DND-41 (cell line): Measurements from ENCODE around the gene BAHCC1.
A peak's percentile ranks its signal among the peaks of the same experiment; 100 is the strongest.

Experiments
- ATAC-seq: fragments of 200-7000 bp; cut with Tn5 transposase; 3 replicates; pipeline ENCODE4 v1.9.1; 2021; ENCODE audit warnings: low read depth; ENCODE audit not compliant: insufficient read depth
- DNase-seq: peaks from one replicate; pipeline ENCODE4 v3.0.0-alpha.2; 2020
- H2AFZ ChIP-seq: 2 replicates; pipeline ENCODE4 v1.6.0; 2012; ENCODE audit warnings: low read depth, low read length
- H3K27ac ChIP-seq: 2 replicates; pipeline ENCODE4 v1.5.1; 2012; ENCODE audit warnings: low read length, inconsistent platforms
- H3K27me3 ChIP-seq: fragments of 200-600 bp; sonication (generic); 2 replicates; pipeline ENCODE4 v1.6.0; 2012; ENCODE audit warnings: low read length, mild to moderate bottlenecking, inconsistent platforms; ENCODE audit not compliant: insufficient read depth, poor library complexity
- H3K36me3 ChIP-seq: 2 replicates; pipeline ENCODE4 v1.5.1; 2012; ENCODE audit warnings: low read length, inconsistent platforms; ENCODE audit not compliant: insufficient read depth
- H3K4me1 ChIP-seq: 2 replicates; pipeline ENCODE4 v1.5.1; 2012; ENCODE audit warnings: mild to moderate bottlenecking, low read length; ENCODE audit not compliant: insufficient read depth
- H3K4me2 ChIP-seq: 2 replicates; pipeline ENCODE4 v1.6.0; 2012; ENCODE audit warnings: mild to moderate bottlenecking, moderate library complexity, low read length, inconsistent platforms; ENCODE audit not compliant: insufficient read depth
- H3K4me3 ChIP-seq, 2 experiments: fragments of 200-600 bp in 1 of 2; shearing (Covaris generic) in 1 of 2; 2 replicates each; pipeline ENCODE4 v1.5.1; 2012 to 2016; ENCODE audit warnings: inconsistent platforms in 2 of 2, low read length in 2 of 2, mild to moderate bottlenecking in 2 of 2, low read depth in 1 of 2, moderate library complexity in 1 of 2
- H3K79me2 ChIP-seq: 2 replicates; pipeline ENCODE4 v1.6.0; 2012; ENCODE audit warnings: low read length, inconsistent platforms; ENCODE audit not compliant: insufficient read depth
- H3K9ac ChIP-seq: 2 replicates; pipeline ENCODE4 v1.6.0; 2012; ENCODE audit warnings: low read depth, mild to moderate bottlenecking, inconsistent platforms, low read length, moderate library complexity
- H3K9me3 ChIP-seq: 2 replicates; pipeline ENCODE4 v1.5.1; 2012; ENCODE audit warnings: low read length, moderate library complexity, mild to moderate bottlenecking, inconsistent platforms; ENCODE audit not compliant: insufficient read depth, severe bottlenecking
- H4K20me1 ChIP-seq: 2 replicates; pipeline ENCODE4 v1.6.0; 2012; ENCODE audit warnings: low read length; ENCODE audit not compliant: insufficient read depth
- EZH2 ChIP-seq: IDR thresholded peaks from 3 replicates; pipeline ENCODE4 v1.6.1; 2012; ENCODE audit warnings: borderline replicate concordance, low read depth, mild to moderate bottlenecking, moderate library complexity, low read length, inconsistent platforms; ENCODE audit not compliant: severe bottlenecking
- TF ChIP-seq, protein P1 (sequence below): IDR thresholded peaks from 2 replicates; pipeline ENCODE4 v1.5.1; 2012; ENCODE audit warnings: borderline replicate concordance, low read length, moderate library complexity, mild to moderate bottlenecking; ENCODE audit not compliant: poor library complexity, severe bottlenecking; ENCODE audit errors: extremely low read depth

BAHCC1 gene

DNA sequence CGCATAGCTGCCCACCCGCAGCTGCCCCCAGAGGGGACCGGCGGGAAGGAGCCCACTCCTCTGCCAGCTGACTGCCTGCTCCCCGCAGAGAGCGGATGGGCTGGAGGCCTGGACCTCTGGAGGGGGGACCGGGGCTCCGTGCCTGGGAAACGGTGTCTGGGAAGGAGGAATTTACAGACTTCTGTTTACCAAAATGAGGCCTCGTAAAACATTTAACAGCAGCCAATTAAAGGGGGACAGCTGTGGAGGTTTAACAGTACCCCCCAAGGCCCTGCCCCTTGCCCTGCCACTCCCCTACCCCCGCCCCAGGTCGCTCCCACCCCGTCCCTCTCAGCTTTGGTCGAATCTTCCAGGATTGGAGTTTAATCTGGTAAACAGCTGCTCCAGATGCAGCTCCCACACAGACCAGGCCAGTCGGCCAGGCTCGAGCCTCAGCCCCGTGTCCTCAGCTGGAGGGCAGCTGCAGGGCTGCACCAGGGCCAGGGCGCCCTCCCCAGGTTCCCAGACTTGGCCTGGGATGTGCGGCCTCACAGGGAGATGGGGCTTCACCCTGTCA is 41.1 kb downstream of the BAHCC1 start:
- H3K4me3 ChIP-seq: no peak overlapping the region
- no peak overlapping the region for H3K9ac ChIP-seq
- DNase-seq (no peak), ATAC-seq (no peak)
- peaks cover 11% of the 10 kb centered on the region for H4K20me1 ChIP-seq
- no peaks in the 10 kb centered on the region for H3K79me2 ChIP-seq
- no peak for TF ChIP-seq EZH2
- TF ChIP-seq, protein P1, sequence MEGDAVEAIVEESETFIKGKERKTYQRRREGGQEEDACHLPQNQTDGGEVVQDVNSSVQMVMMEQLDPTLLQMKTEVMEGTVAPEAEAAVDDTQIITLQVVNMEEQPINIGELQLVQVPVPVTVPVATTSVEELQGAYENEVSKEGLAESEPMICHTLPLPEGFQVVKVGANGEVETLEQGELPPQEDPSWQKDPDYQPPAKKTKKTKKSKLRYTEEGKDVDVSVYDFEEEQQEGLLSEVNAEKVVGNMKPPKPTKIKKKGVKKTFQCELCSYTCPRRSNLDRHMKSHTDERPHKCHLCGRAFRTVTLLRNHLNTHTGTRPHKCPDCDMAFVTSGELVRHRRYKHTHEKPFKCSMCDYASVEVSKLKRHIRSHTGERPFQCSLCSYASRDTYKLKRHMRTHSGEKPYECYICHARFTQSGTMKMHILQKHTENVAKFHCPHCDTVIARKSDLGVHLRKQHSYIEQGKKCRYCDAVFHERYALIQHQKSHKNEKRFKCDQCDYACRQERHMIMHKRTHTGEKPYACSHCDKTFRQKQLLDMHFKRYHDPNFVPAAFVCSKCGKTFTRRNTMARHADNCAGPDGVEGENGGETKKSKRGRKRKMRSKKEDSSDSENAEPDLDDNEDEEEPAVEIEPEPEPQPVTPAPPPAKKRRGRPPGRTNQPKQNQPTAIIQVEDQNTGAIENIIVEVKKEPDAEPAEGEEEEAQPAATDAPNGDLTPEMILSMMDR: no peak
- H3K36me3 ChIP-seq: no peaks in the 10 kb centered on the region
- no peaks in the 10 kb centered on the region for H3K4me1 ChIP-seq
- no peak overlapping the region for H3K27ac ChIP-seq
- H3K27me3 ChIP-seq: no peaks in the 10 kb centered on the region
- no peak overlapping the region for H2AFZ ChIP-seq
- H3K9me3 ChIP-seq: no peaks in the 10 kb centered on the region
- no peak overlapping the region for H3K4me2 ChIP-seq

DNA sequence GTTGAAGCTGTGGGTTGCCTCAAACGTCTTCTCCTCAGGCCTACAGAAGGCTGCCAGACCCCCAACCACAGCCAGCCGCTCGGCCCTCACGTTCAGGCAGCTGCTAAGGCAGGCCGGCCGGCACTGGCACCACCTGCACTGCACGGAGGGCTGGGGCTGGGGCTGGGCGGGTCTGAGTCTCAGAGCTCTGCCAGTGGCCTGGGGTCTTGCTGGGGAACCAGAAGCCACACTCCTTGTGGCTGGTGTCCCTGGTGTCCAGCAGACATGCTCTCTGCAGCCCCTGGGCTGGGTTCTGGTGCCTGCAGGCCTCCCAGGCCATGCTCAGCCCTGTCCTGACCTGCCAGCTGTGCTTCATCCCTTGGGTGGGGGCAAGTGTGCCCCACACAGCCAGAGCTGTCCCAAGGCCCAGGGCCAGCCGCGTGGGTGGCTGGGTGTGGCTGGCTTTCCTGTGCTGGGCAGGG is 42.0 kb downstream of the BAHCC1 start:
- H3K27ac ChIP-seq: no peak overlapping the region

DNA sequence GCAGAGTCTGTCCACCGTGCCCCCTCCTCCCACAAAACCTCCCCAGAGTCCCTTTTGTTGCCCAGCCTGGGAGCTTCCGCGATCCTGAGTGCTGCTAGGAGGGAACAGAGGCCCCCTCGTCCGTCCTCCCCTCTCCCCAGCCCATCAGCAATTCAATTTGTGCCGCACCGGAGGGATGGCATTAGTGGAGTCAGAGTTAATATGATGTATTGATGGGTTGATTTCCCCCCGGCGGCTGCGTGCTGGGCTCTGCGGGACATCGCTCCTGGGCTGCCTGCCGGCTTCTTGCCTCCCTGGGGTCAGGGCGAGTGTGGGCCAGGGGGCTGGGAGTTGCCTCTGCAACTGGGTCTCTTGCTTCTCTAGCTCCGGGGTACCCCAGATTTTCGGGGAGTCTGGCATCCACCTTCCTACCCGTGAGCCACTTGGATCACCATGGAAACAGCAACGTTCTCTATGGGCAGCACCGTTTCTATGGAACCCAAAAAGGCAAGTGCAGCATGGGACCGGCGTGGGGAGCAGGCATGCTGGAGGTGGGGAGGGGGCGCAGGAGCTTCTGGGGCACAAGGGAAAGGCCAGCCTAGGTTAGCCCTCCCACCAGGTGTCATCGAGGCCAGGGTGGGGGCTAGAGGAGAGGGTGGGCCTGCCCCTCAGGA is 42.9 kb downstream of the BAHCC1 start:
- Histone ChIP-seq H3K4me1 (no peaks in the 10 kb centered on the region), H3K9ac (no peak overlapping the region), H3K9me3 (no peaks in the 10 kb centered on the region), H3K36me3 (no peaks in the 10 kb centered on the region), H3K79me2 (no peaks in the 10 kb centered on the region), H3K27ac (no peak overlapping the region), H3K4me3 (no peak overlapping the region), H2AFZ (no peak overlapping the region), H3K27me3 (no peaks in the 10 kb centered on the region), H3K4me2 (no peak overlapping the region), H4K20me1 (peaks cover 3% of the 10 kb centered on the region; the same call in 1 of the 2 replicates)
- ATAC-seq (no peak), DNase-seq (no peak)
- TF ChIP-seq, protein P1: no peak
- TF ChIP-seq EZH2: no peak

More for the DNA sequence above, 42.0 kb downstream of the BAHCC1 start:
- Histone ChIP-seq H3K79me2 (no peaks in the 10 kb centered on the region), H3K9me3 (no peaks in the 10 kb centered on the region), H3K4me3 (no peak overlapping the region), H3K36me3 (no peaks in the 10 kb centered on the region), H2AFZ (no peak overlapping the region), H3K4me2 (no peak overlapping the region), H3K27me3 (no peaks in the 10 kb centered on the region), H3K4me1 (no peaks in the 10 kb centered on the region), H3K9ac (no peak overlapping the region), H4K20me1 (peaks cover 3% of the 10 kb centered on the region; the same call in 1 of the 2 replicates)
- ATAC-seq (no peak), DNase-seq (no peak)
- TF ChIP-seq EZH2: no peak

DNA sequence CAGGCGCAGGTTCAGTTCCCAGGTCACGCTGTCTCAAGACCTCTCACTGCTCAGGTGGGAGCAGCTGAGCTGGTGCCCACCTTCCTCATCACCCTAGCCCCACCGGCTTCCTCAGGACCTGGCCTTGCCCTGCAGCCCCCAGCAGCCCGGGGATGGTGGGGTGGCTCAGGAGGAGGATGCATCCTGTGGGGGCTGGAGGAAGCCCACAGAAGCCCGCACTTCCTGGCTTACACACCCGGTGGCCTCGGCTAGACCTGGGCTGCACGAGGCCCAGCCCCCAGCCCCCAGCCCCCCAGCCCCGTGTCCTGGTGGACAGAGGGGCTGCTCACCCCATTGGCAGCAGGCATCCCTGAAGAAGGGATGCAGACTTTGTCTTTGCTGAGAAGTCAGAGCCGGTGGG is 43.4 kb downstream of the BAHCC1 start:
- H3K9ac ChIP-seq: no peak overlapping the region
- H3K4me3 ChIP-seq: no peak overlapping the region
- no peaks in the 10 kb centered on the region for H3K27me3 ChIP-seq
- no peaks in the 10 kb centered on the region for H3K36me3 ChIP-seq
- TF ChIP-seq, protein P1: no peak
- TF ChIP-seq EZH2: no peak
- H4K20me1 ChIP-seq: peaks cover 3% of the 10 kb centered on the region; the same call in 1 of the 2 replicates
- DNase-seq (peak; percentile 20), ATAC-seq (peak; percentile 45; the same call in 1 of the 3 replicates)
- no peaks in the 10 kb centered on the region for H3K79me2 ChIP-seq
- H3K27ac ChIP-seq: no peak overlapping the region
- no peaks in the 10 kb centered on the region for H3K4me1 ChIP-seq
- no peak overlapping the region for H2AFZ ChIP-seq
- no peak overlapping the region for H3K4me2 ChIP-seq
- no peaks in the 10 kb centered on the region for H3K9me3 ChIP-seq
